GM19043 (cell line): ENCODE results near the gene MRPS31.
"Not testable (repeated sequence)": the region's sequence is repeated elsewhere in the genome, so short reads cannot be mapped to it uniquely, and the experiment has no call there.

ENCODE experiments used
- ATAC-seq: cut with Tn5 transposase; IDR thresholded peaks from one replicate; pipeline ENCODE4 v1.9.1; 2021; ENCODE audit warnings: low read depth; ENCODE audit not compliant: unreplicated experiment

Gene MRPS31

GRCh38 chr13:40790154-40790616 is 19.2 kb upstream of the MRPS31 start:
- ATAC-seq, result no peak

GRCh38 chr13:40789275-40790153 is 18.5 kb upstream of the MRPS31 start, which contains the start of gene SLC25A15:
TSS of gene SLC25A15 (plus strand) at chr13:40789611. CDS start at chr13:40793227, 3,616 bp downstream.
- peak; percentile 80 for ATAC-seq

GRCh38 chr13:40788540-40789274 is 17.7 kb upstream of the MRPS31 start:
- ATAC-seq, result not testable (repeated sequence)

GRCh38 chr13:40787062-40787461 is 16.1 kb upstream of the MRPS31 start:
- no peak for ATAC-seq

- ATAC-seq, result no peak
Measured at GRCh38 chr13:40786568-40786996, 15.6 kb upstream of the MRPS31 start.

- ATAC-seq, result no peak
Measured at GRCh38 chr13:40784540-40784939, 13.6 kb upstream of the MRPS31 start.

GRCh38 chr13:40782971-40783370 is 12.0 kb upstream of the MRPS31 start:
- ATAC-seq, result not testable (repeated sequence)

GRCh38 chr13:40781717-40782116 is 10.7 kb upstream of the MRPS31 start:
- no peak for ATAC-seq

- no peak for ATAC-seq
Measured at GRCh38 chr13:40780822-40781401, 9.9 kb upstream of the MRPS31 start.

- ATAC-seq, result no peak
Measured at GRCh38 chr13:40779796-40780285, 8.9 kb upstream of the MRPS31 start.

- ATAC-seq, result no peak
Measured at GRCh38 chr13:40779049-40779448, 8.1 kb upstream of the MRPS31 start.

- no peak for ATAC-seq
Measured at GRCh38 chr13:40777809-40778175, 6.8 kb upstream of the MRPS31 start.

- peak; percentile 85 for ATAC-seq
Measured at GRCh38 chr13:40777166-40777808, 6.3 kb upstream of the MRPS31 start.

- ATAC-seq, result peak; percentile 39
Measured at GRCh38 chr13:40776681-40777165, 5.7 kb upstream of the MRPS31 start.

GRCh38 chr13:40776232-40776631 is 5.2 kb upstream of the MRPS31 start:
- no peak for ATAC-seq

- no peak for ATAC-seq
Measured at GRCh38 chr13:40774672-40775071, 3.7 kb upstream of the MRPS31 start.

GRCh38 chr13:40772765-40773473 is 1.9 kb upstream of the MRPS31 start:
- ATAC-seq, result no peak

- no peak for ATAC-seq
Measured at GRCh38 chr13:40770609-40770933, 419 bp downstream of the MRPS31 start.

- ATAC-seq, result no peak
Measured at GRCh38 chr13:40769970-40770369, 1.0 kb downstream of the MRPS31 start.

- ATAC-seq, result no peak
Measured at GRCh38 chr13:40765602-40766001, 5.4 kb downstream of the MRPS31 start.
